ENCODE measurements around the gene IFIT3. TPM values are rescaled to one million over a fixed set of nuclear protein-coding genes. Genes with fewer than 3 reads are reported as not detected.

Gene IFIT3
- total RNA-seq, 1 donor from 2014 or later: 12.0 TPM

DNA sequence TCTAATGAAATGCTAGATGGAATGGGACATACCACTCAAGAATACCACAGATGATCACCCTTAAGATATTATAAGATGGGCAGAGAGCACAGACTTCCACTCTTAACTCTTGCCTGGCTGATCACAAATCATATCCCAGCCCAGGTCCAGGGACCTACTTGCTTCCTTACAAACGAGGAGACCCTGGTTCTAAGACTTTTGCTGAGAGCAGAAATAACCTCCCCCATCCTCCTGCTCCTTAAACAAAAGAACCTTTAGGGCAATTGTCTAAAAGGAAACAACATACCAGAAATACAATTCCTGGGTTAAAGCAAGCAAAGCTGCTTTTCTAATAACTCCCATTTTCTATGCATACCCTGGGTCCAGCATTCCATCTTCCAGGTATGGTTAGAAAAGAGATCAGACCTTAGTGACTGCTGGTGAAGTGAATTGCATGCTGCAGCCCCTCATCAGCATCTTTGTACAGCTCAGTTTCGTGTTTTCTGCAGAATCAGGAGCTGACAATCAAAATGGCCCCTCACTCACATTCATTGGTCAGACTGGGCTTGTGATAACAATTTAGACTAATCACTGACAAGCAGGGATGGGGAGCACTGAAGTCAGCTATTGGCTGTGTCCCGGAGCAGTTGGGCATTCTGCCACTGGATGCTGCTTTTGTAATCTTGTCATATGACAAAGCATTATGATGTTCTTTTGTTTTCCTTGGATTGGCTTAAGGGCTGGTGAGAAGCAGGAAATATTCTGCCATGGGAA, 14.6 kb downstream of the IFIT3 start:
- no peak overlapping the region for H3K4me3 ChIP-seq (ENCODE audit: low read length in 3 of 3)
- H3K27ac ChIP-seq (ENCODE audit: low read depth, low read length): no peak overlapping the region
- no peaks in the 10 kb centered on the region for H3K27me3 ChIP-seq (ENCODE audit: control insufficient read depth in 3 of 3, insufficient read depth in 3 of 3, low read length in 3 of 3)
- peaks cover 6 to 10% (median 10%) of the 10 kb centered on the region in 3 donors for H3K4me1 ChIP-seq (ENCODE audit: control insufficient read depth in 3 of 3, insufficient read depth in 3 of 3, low read length in 3 of 3)
- no peaks in the 10 kb centered on the region for H3K9me3 ChIP-seq (ENCODE audit: control insufficient read depth in 3 of 3, low read length in 3 of 3)
- peaks cover 0 to 9% (median 3%) of the 10 kb centered on the region in 3 donors for H3K36me3 ChIP-seq (ENCODE audit: control insufficient read depth in 3 of 3, insufficient read depth in 3 of 3, low read length in 3 of 3)
- H3K9ac ChIP-seq (ENCODE audit: low read depth in 1 of 3, low read length in 3 of 3): no peak overlapping the region

DNA sequence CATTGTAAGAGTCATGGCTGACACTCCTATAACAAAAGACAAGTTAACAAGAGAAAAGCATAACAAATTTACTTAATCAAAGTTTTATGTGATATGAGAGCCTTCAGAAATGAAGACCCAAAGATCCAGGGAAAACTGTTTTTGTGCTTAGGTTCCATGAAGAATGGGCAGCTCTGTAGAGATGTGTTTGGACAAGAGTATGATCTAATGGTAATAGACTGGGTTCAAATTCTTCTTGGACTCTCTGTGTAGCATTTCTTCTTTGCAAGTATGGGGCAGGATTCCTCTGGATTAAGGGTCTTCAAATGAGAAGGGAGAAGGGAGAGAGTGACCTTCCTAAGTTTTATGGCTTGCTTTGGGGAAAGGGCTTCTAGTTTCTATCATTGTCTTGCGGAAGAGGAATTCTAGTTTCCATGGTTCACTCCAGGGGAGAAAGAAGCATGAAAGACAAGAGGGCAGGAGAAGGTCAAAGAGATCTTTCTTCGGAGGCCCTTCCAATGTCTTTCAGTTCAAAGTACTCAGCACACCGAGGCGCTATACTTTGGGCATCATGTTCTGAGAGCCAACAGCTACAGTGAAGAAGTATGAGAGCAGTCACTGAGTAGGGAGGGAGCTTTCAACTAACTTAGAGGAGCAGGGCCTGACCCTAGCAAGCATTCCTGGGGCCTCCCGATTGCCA, 15.4 kb downstream of the IFIT3 start:
- Histone ChIP-seq H3K27me3 (ENCODE audit: control insufficient read depth in 3 of 3, insufficient read depth in 3 of 3, low read length in 3 of 3) (no peaks in the 10 kb centered on the region), H3K27ac (ENCODE audit: low read depth, low read length) (no peak overlapping the region), H3K9me3 (ENCODE audit: control insufficient read depth in 3 of 3, low read length in 3 of 3) (no peaks in the 10 kb centered on the region), H3K9ac (ENCODE audit: low read depth in 1 of 3, low read length in 3 of 3) (no peak overlapping the region), H3K4me3 (ENCODE audit: low read length in 3 of 3) (no peak overlapping the region), H3K4me1 (ENCODE audit: control insufficient read depth in 3 of 3, insufficient read depth in 3 of 3, low read length in 3 of 3) (peaks cover 10 to 15% (median 13%) of the 10 kb centered on the region in 3 donors), H3K36me3 (ENCODE audit: control insufficient read depth in 3 of 3, insufficient read depth in 3 of 3, low read length in 3 of 3) (peaks cover 0 to 5% (median 3%) of the 10 kb centered on the region in 3 donors)

DNA sequence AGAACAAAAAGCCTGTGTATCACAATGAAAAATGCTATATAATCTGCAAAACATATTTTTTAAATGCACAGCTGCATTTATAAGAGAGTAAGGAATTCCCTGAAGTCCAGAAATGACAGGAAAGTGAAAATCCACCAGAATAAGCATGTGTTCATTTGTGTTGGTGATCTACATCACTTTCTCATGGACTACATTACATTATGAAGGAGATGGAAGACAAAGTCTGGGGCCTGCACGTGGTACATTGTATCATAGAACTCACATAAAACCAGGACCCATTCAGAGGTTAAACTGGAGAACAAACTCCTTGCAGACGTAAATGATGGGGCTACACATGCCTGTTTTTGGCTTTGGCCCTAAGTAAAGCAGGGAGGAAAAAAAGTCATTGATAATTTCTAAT, 16.4 kb downstream of the IFIT3 start:
- Histone ChIP-seq H3K4me3 (ENCODE audit: low read length in 3 of 3) (no peak overlapping the region), H3K27me3 (ENCODE audit: control insufficient read depth in 3 of 3, insufficient read depth in 3 of 3, low read length in 3 of 3) (no peaks in the 10 kb centered on the region), H3K36me3 (ENCODE audit: control insufficient read depth in 3 of 3, insufficient read depth in 3 of 3, low read length in 3 of 3) (peaks cover 0 to 3% (median 0%) of the 10 kb centered on the region in 3 donors), H3K9me3 (ENCODE audit: control insufficient read depth in 3 of 3, low read length in 3 of 3) (no peaks in the 10 kb centered on the region), H3K9ac (ENCODE audit: low read depth in 1 of 3, low read length in 3 of 3) (no peak overlapping the region), H3K4me1 (ENCODE audit: control insufficient read depth in 3 of 3, insufficient read depth in 3 of 3, low read length in 3 of 3) (peaks cover 10 to 15% (median 12%) of the 10 kb centered on the region in 3 donors), H3K27ac (ENCODE audit: low read depth, low read length) (no peak overlapping the region)

- Histone ChIP-seq H3K9ac (ENCODE audit: low read depth in 1 of 3, low read length in 3 of 3) (no peak overlapping the region), H3K4me1 (ENCODE audit: control insufficient read depth in 3 of 3, insufficient read depth in 3 of 3, low read length in 3 of 3) (peaks cover 12 to 15% (median 14%) of the 10 kb centered on the region in 3 donors), H3K9me3 (ENCODE audit: control insufficient read depth in 3 of 3, low read length in 3 of 3) (no peaks in the 10 kb centered on the region), H3K27ac (ENCODE audit: low read depth, low read length) (no peak overlapping the region), H3K36me3 (ENCODE audit: control insufficient read depth in 3 of 3, insufficient read depth in 3 of 3, low read length in 3 of 3) (peaks cover 0 to 3% (median 0%) of the 10 kb centered on the region in 3 donors), H3K4me3 (ENCODE audit: low read length in 3 of 3) (no peak overlapping the region), H3K27me3 (ENCODE audit: control insufficient read depth in 3 of 3, insufficient read depth in 3 of 3, low read length in 3 of 3) (no peaks in the 10 kb centered on the region)
These were observed 17.7 kb downstream of the IFIT3 start for GRCh38 chr10:89345367-89346000.

DNA sequence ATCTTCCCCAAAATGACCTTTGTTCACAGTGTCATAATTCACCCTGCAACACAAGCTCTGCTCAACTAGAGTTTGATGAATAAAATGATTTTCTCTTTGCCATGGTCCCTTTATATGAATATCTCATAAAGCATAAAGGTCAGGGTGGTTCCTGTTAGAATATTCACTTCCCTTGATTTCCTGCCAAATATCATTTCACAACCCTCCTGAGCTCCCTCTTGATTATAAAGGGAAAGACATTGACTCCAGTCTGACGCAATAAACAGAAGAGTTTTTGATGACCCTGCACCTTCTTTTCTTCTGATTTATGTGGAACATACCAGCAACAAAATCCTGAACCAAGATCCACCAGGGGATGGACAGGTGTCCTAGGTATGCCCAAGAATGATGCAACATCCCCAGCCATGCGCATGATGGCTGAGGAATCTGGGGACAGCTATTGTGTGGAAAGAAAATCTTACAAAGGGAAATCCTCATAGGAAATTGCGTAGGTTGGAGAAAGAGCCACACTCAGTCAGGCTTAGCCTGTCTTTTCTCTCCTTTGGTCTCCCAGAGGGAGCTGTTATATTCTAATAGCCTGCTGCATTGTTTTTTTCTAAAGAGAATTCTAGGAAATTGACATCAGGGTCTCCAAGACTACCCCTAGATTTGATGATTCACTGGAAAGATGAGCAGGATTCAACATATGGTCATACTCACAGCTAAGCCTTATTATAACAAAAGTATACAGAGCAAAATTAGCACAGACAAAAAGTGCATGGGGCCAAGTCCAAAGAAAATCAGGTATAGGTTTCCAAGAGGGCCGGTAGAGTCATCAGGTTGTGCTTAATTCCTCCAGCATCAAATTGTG, 18.8 kb downstream of the IFIT3 start:
- no peaks in the 10 kb centered on the region for H3K36me3 ChIP-seq (ENCODE audit: control insufficient read depth in 3 of 3, insufficient read depth in 3 of 3, low read length in 3 of 3)
- H3K4me3 ChIP-seq (ENCODE audit: low read length in 3 of 3): no peak overlapping the region
- no peaks in the 10 kb centered on the region for H3K9me3 ChIP-seq (ENCODE audit: control insufficient read depth in 3 of 3, low read length in 3 of 3)
- H3K9ac ChIP-seq (ENCODE audit: low read depth in 1 of 3, low read length in 3 of 3): no peak overlapping the region
- peak overlapping the region; percentile 57 for H3K27ac ChIP-seq (ENCODE audit: low read depth, low read length)
- no peaks in the 10 kb centered on the region for H3K27me3 ChIP-seq (ENCODE audit: control insufficient read depth in 3 of 3, insufficient read depth in 3 of 3, low read length in 3 of 3)
- H3K4me1 ChIP-seq (ENCODE audit: control insufficient read depth in 3 of 3, insufficient read depth in 3 of 3, low read length in 3 of 3): peaks cover 18 to 22% (median 21%) of the 10 kb centered on the region in 3 donors

GRCh38 chr10:89347701-89348457, 20.1 kb downstream of the IFIT3 start:
- H3K27ac ChIP-seq (ENCODE audit: low read depth, low read length): peak overlapping the region; percentile 57
- no peaks in the 10 kb centered on the region for H3K9me3 ChIP-seq (ENCODE audit: control insufficient read depth in 3 of 3, low read length in 3 of 3)
- peaks cover 25 to 32% (median 25%) of the 10 kb centered on the region in 3 donors for H3K4me1 ChIP-seq (ENCODE audit: control insufficient read depth in 3 of 3, insufficient read depth in 3 of 3, low read length in 3 of 3)
- no peak overlapping the region for H3K4me3 ChIP-seq (ENCODE audit: low read length in 3 of 3)
- no peaks in the 10 kb centered on the region for H3K27me3 ChIP-seq (ENCODE audit: control insufficient read depth in 3 of 3, insufficient read depth in 3 of 3, low read length in 3 of 3)
- H3K36me3 ChIP-seq (ENCODE audit: control insufficient read depth in 3 of 3, insufficient read depth in 3 of 3, low read length in 3 of 3): no peaks in the 10 kb centered on the region
- peak overlapping the region in 1 of 3 donors; percentile 11 for H3K9ac ChIP-seq (ENCODE audit: low read depth in 1 of 3, low read length in 3 of 3)

DNA sequence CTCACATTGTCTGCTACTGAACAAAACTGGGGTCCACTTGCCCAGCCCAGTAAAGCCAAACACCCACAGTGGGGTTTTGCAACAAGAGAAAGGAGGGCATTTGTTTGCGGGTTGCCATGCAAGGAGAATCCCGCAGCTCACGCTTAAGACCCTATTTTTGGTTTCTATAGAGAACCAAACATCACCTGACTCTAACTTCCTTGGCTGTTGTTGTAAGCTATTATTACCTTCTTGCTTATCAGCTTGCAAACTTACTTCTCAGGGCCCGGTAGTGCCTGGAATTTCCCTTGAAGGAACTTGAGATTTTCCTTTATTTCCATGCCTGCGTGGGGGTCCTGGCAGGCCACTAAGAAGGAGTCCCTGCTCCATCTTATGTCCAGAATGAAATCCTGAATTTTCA, 20.7 kb downstream of the IFIT3 start:
- H3K4me1 ChIP-seq (ENCODE audit: control insufficient read depth in 3 of 3, insufficient read depth in 3 of 3, low read length in 3 of 3): peaks cover 25 to 34% (median 25%) of the 10 kb centered on the region in 3 donors
- H3K4me3 ChIP-seq (ENCODE audit: low read length in 3 of 3): no peak overlapping the region
- peak overlapping the region; percentile 57 for H3K27ac ChIP-seq (ENCODE audit: low read depth, low read length)
- no peak overlapping the region for H3K9ac ChIP-seq (ENCODE audit: low read depth in 1 of 3, low read length in 3 of 3)
- no peaks in the 10 kb centered on the region for H3K36me3 ChIP-seq (ENCODE audit: control insufficient read depth in 3 of 3, insufficient read depth in 3 of 3, low read length in 3 of 3)
- no peaks in the 10 kb centered on the region for H3K27me3 ChIP-seq (ENCODE audit: control insufficient read depth in 3 of 3, insufficient read depth in 3 of 3, low read length in 3 of 3)
- H3K9me3 ChIP-seq (ENCODE audit: control insufficient read depth in 3 of 3, low read length in 3 of 3): no peaks in the 10 kb centered on the region

- peaks cover 25 to 34% (median 25%) of the 10 kb centered on the region in 3 donors for H3K4me1 ChIP-seq (ENCODE audit: control insufficient read depth in 3 of 3, insufficient read depth in 3 of 3, low read length in 3 of 3)
- H3K4me3 ChIP-seq (ENCODE audit: low read length in 3 of 3): no peak overlapping the region
- H3K9me3 ChIP-seq (ENCODE audit: control insufficient read depth in 3 of 3, low read length in 3 of 3): no peaks in the 10 kb centered on the region
- no peaks in the 10 kb centered on the region for H3K27me3 ChIP-seq (ENCODE audit: control insufficient read depth in 3 of 3, insufficient read depth in 3 of 3, low read length in 3 of 3)
- no peak overlapping the region for H3K27ac ChIP-seq (ENCODE audit: low read depth, low read length)
- H3K9ac ChIP-seq (ENCODE audit: low read depth in 1 of 3, low read length in 3 of 3): no peak overlapping the region
- no peaks in the 10 kb centered on the region for H3K36me3 ChIP-seq (ENCODE audit: control insufficient read depth in 3 of 3, insufficient read depth in 3 of 3, low read length in 3 of 3)
These were observed 21.2 kb downstream of the IFIT3 start for GRCh38 chr10:89348975-89349374.
